Neural cell (in vitro differentiated cells): ENCODE measurements around the gene SLC24A3.

Experiments
- EP300 ChIP-seq: fragments of 450-650 bp; conservative IDR thresholded peaks from 2 replicates; pipeline ENCODE4 v1.6.1; 2014; ENCODE audit warnings: antibody characterized with exemption, mild to moderate bottlenecking, moderate library complexity; ENCODE audit not compliant: poor library complexity, severe bottlenecking
- EZH2 ChIP-seq: fragments of 200-600, 300-800 bp; shearing (Covaris generic), sonication (generic); IDR thresholded peaks from 2 replicates; pipeline ENCODE4 v1.6.1; 2014; ENCODE audit warnings: antibody characterized with exemption, low read length, borderline replicate concordance, mild to moderate bottlenecking; ENCODE audit not compliant: insufficient read depth, poor library complexity, severe bottlenecking
- RAD21 ChIP-seq: fragments of 450-650 bp; conservative IDR thresholded peaks from 2 replicates; pipeline ENCODE4 v1.6.1; 2014; ENCODE audit warnings: antibody characterized with exemption, mild to moderate bottlenecking, moderate library complexity
- TF ChIP-seq, protein P1 (sequence below): fragments of 450-650 bp; IDR thresholded peaks from 2 replicates; pipeline ENCODE4 v1.5.1; 2014; ENCODE audit warnings: antibody characterized with exemption, mild to moderate bottlenecking, moderate library complexity; ENCODE audit not compliant: poor library complexity, severe bottlenecking

DNA sequence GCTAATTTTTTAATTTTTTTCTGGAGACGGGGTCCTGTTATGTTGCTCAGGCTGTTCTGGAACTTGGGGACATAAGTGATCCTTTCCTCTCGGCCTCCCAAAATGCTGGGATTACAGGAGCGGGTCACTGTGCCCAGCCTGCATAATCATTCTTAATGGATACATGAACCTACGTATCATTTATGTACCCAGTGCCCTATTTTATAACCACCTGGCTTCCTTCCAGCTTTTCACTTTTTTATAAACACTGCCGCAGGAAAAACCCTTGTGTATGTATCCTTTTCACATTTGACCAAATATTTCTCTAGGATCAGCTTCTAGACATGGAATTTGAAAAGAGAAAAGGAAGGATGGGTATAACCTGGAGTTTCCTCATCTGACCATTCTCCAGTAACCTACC, 460.1 kb downstream of the SLC24A3 start:
- TF ChIP-seq EP300 = no peak
- TF ChIP-seq, protein P1, sequence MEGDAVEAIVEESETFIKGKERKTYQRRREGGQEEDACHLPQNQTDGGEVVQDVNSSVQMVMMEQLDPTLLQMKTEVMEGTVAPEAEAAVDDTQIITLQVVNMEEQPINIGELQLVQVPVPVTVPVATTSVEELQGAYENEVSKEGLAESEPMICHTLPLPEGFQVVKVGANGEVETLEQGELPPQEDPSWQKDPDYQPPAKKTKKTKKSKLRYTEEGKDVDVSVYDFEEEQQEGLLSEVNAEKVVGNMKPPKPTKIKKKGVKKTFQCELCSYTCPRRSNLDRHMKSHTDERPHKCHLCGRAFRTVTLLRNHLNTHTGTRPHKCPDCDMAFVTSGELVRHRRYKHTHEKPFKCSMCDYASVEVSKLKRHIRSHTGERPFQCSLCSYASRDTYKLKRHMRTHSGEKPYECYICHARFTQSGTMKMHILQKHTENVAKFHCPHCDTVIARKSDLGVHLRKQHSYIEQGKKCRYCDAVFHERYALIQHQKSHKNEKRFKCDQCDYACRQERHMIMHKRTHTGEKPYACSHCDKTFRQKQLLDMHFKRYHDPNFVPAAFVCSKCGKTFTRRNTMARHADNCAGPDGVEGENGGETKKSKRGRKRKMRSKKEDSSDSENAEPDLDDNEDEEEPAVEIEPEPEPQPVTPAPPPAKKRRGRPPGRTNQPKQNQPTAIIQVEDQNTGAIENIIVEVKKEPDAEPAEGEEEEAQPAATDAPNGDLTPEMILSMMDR = no peak
- TF ChIP-seq EZH2 = no peak
- TF ChIP-seq RAD21 = no peak
